ENCODE measurements around the gene HTR7.

- TF ChIP-seq RAD21 (IDR thresholded peaks at IDR 0.05; ENCODE audit: low read depth) (peak; percentile 82), MAX (IDR thresholded peaks at IDR 0.05) (no peak), TAF1 (IDR thresholded peaks at IDR 0.05; ENCODE audit: low read depth) (no peak), CEBPB (IDR thresholded peaks at IDR 0.05) (no peak), EP300 (IDR thresholded peaks at IDR 0.05; ENCODE audit: borderline replicate concordance) (no peak), REST (IDR thresholded peaks at IDR 0.05; ENCODE audit: low read depth) (no peak), FOXM1 (IDR thresholded peaks at IDR 0.05; ENCODE audit: borderline replicate concordance, low read depth) (no peak), ZBTB7A (IDR thresholded peaks at IDR 0.05; ENCODE audit: low read depth) (no peak), TCF12 (IDR thresholded peaks at IDR 0.05; ENCODE audit: low read depth) (no peak), YY1 (IDR thresholded peaks at IDR 0.05; ENCODE audit: low read depth) (peak; percentile 77), TEAD4 (IDR thresholded peaks at IDR 0.05) (no peak), NFIC (IDR thresholded peaks at IDR 0.05) (no peak), CREB1 (IDR thresholded peaks at IDR 0.05; ENCODE audit: low read depth) (no peak), EGR1 (IDR thresholded peaks at IDR 0.05) (no peak)
Observed at GRCh38 chr10:90787393-90788198, 70.2 kb downstream of the HTR7 start.

Measured in Ishikawa (cell line).